ENCODE results near the gene SERPINA1.

SERPINA1 gene

DNA sequence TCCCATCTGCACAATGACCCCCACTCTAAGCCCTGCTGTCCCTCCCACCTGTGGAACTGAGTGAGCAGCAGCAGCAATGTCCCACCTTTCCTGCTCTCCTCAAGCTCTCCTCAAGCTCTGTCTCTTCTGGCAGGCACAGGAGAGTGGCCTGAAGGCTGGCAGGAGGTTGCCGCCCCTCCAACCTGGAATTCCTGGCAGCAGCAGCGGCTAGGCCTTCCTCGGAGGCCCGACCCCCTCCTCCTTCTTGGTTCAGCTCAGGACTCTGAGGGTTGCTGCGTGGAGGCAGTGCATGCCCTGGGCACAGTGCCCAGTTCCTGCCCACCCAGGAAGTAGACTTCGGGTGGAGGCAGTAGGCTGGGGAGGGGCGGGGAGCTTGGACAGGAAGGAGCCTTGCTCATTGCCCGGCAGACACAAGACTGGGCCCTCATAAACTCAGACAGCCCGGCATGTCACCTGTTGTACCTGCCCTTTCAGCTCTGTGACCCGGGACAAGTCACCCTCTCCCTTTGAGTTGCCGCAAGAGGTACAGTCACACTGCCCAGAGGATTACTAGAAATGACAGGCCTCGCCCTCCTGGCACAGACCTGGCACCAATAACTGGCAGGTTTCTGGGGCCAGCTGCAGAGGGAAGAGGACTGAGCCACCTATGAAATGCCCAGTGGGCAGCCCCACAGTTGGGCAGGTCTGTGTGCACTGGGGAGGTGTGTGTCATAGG lies 2.1 kb upstream of the SERPINA1 start:
- no peak overlapping the region for H3K4me3 ChIP-seq (ENCODE audit: low read length in 2 of 2)
- H3K27ac ChIP-seq (ENCODE audit: low read length) = no peak overlapping the region
- H3K4me1 ChIP-seq (ENCODE audit: control insufficient read depth, insufficient read depth, low read length) = peaks cover 2% of the 10 kb centered on the region
- H3K9me3 ChIP-seq (ENCODE audit: control insufficient read depth in 2 of 2, low read length in 2 of 2) = no peaks in the 10 kb centered on the region
- no peaks in the 10 kb centered on the region for H3K36me3 ChIP-seq (ENCODE audit: control insufficient read depth in 2 of 2, insufficient read depth in 2 of 2, low read length in 2 of 2)
- H3K27me3 ChIP-seq (ENCODE audit: control insufficient read depth in 1 of 2, insufficient read depth in 2 of 2, low read length in 2 of 2) = no peaks in the 10 kb centered on the region
- H3K9ac ChIP-seq (ENCODE audit: low read length in 2 of 2) = no peak overlapping the region

DNA sequence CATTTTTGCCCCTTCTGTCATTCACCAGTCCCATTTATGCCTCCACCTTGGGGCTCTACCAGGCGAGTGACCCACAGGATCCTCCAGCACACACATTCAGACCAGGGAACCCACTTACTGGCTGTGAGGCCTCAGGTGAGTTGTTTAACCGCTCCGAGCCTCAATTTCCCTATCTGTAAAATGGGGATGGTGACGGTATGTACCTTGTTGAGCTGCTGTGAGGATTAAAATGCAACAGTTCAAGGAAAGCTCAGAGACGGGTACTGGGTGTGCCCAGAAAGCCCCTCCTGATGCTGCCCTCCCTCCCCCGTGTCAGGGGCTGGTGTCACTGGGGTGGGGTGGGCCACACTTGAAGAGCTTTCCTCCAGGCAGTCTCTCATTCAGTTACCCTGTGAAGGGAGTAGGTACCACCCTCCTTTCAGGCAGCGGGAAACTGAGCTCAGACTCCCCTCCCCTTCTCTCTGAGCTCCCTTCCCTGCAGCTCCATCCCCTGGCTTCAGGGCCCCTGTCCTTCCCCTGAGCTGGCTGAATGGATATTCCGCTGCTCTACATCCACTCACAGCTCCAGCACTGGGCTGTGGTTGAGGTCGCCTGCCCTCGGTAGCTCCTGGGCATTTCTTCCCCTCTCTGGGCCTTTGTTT lies 1.4 kb upstream of the SERPINA1 start:
- Histone ChIP-seq H3K4me1 (ENCODE audit: control insufficient read depth, insufficient read depth, low read length) (peaks cover 6% of the 10 kb centered on the region), H3K27me3 (ENCODE audit: control insufficient read depth in 1 of 2, insufficient read depth in 2 of 2, low read length in 2 of 2) (no peaks in the 10 kb centered on the region), H3K36me3 (ENCODE audit: control insufficient read depth in 2 of 2, insufficient read depth in 2 of 2, low read length in 2 of 2) (no peaks in the 10 kb centered on the region), H3K9ac (ENCODE audit: low read length in 2 of 2) (no peak overlapping the region), H3K4me3 (ENCODE audit: low read length in 2 of 2) (no peak overlapping the region), H3K27ac (ENCODE audit: low read length) (no peak overlapping the region), H3K9me3 (ENCODE audit: control insufficient read depth in 2 of 2, low read length in 2 of 2) (no peaks in the 10 kb centered on the region)

DNA sequence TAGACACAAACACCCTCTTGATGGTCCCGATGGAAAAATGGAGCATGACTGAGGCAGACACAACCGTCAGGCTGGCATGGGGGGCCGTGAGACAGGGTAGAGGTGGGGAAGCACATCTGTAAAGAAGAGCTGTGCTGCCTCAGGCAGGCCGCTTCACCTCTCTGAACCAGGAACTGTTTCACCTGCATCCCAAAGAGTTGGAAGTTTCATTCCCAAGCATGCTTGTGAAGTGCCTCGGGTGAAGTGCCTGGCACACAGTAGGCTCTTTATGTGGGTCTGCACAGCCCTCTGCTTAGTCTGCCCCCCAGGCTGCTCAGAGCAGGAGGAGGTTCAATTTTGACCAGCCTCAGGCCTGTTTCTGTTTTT lies 685 bp upstream of the SERPINA1 start:
- Histone ChIP-seq H3K9ac (ENCODE audit: low read length in 2 of 2) (no peak overlapping the region), H3K4me1 (ENCODE audit: control insufficient read depth, insufficient read depth, low read length) (peaks cover 10% of the 10 kb centered on the region), H3K9me3 (ENCODE audit: control insufficient read depth in 2 of 2, low read length in 2 of 2) (no peaks in the 10 kb centered on the region), H3K4me3 (ENCODE audit: low read length in 2 of 2) (no peak overlapping the region), H3K36me3 (ENCODE audit: control insufficient read depth in 2 of 2, insufficient read depth in 2 of 2, low read length in 2 of 2) (no peaks in the 10 kb centered on the region), H3K27ac (ENCODE audit: low read length) (no peak overlapping the region), H3K27me3 (ENCODE audit: control insufficient read depth in 1 of 2, insufficient read depth in 2 of 2, low read length in 2 of 2) (no peaks in the 10 kb centered on the region)

DNA sequence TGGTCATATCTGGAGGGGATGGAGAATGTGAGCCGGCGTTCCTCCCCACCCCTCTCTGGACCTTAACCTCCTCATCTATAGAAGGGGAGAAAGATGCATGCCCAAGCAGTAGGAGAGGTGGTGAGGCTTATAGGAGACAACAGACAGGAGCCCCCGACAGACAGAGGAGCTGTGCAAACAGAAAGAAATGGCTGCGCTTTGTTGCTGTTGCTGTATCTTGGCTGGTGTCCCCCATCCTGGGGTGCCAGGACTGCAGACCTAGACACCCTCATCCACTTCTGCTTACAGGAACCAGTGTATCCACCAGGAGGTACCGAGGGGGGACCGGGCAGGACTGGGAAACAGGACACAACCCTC lies 397 bp downstream of the SERPINA1 start:
- Histone ChIP-seq H3K9me3 (ENCODE audit: control insufficient read depth in 2 of 2, low read length in 2 of 2) (no peaks in the 10 kb centered on the region), H3K27ac (ENCODE audit: low read length) (no peak overlapping the region), H3K4me1 (ENCODE audit: control insufficient read depth, insufficient read depth, low read length) (peaks cover 14% of the 10 kb centered on the region), H3K9ac (ENCODE audit: low read length in 2 of 2) (no peak overlapping the region), H3K36me3 (ENCODE audit: control insufficient read depth in 2 of 2, insufficient read depth in 2 of 2, low read length in 2 of 2) (no peaks in the 10 kb centered on the region), H3K27me3 (ENCODE audit: control insufficient read depth in 1 of 2, insufficient read depth in 2 of 2, low read length in 2 of 2) (no peaks in the 10 kb centered on the region), H3K4me3 (ENCODE audit: low read length in 2 of 2) (no peak overlapping the region)

DNA sequence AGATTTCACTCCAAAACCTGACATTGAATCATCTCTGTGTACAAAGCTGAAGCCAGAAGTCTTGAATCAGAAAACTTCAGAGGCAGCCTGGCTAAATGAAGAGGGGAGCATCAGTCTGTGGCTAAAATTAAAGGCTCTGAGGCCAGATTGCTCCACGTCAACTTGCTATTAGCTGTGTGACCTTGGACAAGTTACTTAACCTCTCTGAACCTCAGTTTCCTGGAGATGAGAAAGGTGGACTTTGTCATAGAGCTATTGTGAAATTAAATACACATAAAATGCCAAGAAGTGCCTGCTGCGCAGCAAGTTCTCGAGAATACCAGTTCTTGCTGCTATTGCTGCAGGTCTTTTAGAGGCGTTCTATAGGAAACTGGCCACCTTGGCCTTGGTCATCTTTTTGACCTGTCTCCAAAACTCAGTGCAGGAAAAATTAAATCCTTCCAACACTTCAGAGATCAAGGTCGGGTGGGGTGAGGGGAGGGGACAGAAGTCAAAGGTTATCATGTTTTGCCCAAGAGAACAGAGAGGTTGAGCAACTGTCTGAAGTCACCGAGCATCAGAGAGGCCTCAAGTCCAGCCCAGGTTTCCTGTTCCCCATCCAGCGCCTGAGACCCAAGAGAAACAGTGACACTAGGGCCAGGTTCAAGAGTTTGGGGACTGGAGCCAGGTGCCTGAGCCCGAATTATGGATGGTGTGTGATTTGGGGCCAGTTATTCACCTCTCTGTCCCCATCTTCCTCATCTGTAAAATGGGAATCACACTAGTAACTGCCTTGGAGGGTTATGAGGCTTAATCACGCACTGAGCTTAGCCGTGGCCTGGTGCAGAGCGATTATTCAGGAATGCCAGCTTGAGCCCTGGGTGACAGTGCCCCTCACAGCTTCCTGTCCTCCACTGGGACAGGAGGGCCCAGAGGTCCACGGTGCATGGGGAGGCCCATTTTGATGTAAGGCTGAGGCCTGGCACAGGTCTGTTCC lies 1.1 kb downstream of the SERPINA1 start:
- H3K4me3 ChIP-seq (ENCODE audit: low read length in 2 of 2) = no peak overlapping the region
- H3K27ac ChIP-seq (ENCODE audit: low read length) = no peak overlapping the region
- no peak overlapping the region for H3K9ac ChIP-seq (ENCODE audit: low read length in 2 of 2)
- peaks cover 14% of the 10 kb centered on the region for H3K4me1 ChIP-seq (ENCODE audit: control insufficient read depth, insufficient read depth, low read length)
- no peaks in the 10 kb centered on the region for H3K36me3 ChIP-seq (ENCODE audit: control insufficient read depth in 2 of 2, insufficient read depth in 2 of 2, low read length in 2 of 2)
- H3K9me3 ChIP-seq (ENCODE audit: control insufficient read depth in 2 of 2, low read length in 2 of 2) = no peaks in the 10 kb centered on the region
- no peaks in the 10 kb centered on the region for H3K27me3 ChIP-seq (ENCODE audit: control insufficient read depth in 1 of 2, insufficient read depth in 2 of 2, low read length in 2 of 2)

DNA sequence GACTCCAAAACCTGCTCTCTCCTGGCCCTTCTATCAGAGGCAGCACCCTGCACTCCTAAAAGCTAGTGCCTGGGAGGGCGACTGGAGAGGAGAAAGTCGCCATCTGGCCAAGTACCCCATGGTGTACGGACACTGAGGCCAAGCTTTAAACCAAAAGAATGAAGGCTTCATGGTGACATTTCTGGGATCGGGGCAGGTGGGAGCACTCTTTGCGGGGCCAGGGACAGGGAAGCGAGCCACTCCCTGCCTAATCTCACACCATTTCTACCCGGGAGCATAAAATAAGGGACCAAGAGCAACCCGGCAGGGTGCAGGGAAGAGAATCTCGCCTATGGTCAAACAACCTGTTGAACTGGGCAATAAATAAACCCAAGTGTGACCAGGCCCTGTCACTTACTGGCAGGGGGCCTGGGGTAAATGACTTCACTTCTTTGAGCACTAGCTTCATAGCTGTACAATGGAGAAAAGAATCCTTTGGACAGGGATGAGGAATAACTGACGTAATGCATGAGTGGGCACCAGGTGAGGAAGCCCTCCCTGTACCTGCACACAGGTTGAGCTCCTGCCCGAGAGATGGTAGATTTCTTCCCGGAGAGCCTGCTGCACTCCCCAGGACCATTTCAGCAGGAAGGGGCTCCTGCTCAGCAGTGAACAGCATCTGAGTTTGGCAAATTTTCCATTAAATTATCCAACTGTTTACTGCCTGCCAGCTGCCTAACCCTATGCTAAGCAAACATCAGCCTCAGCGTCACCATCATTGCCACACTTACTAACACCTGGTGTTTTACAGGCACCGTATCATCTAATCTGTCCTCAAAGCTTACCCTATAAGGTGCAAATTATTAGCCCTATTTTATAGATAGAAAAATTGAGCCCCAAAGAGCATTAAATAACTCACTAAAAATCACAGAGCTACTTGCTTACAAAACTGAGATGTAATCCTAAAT lies 2.0 kb downstream of the SERPINA1 start:
- Histone ChIP-seq H3K4me3 (ENCODE audit: low read length in 2 of 2) (no peak overlapping the region), H3K27ac (ENCODE audit: low read length) (no peak overlapping the region), H3K4me1 (ENCODE audit: control insufficient read depth, insufficient read depth, low read length) (peaks cover 14% of the 10 kb centered on the region), H3K36me3 (ENCODE audit: control insufficient read depth in 2 of 2, insufficient read depth in 2 of 2, low read length in 2 of 2) (no peaks in the 10 kb centered on the region), H3K9me3 (ENCODE audit: control insufficient read depth in 2 of 2, low read length in 2 of 2) (no peaks in the 10 kb centered on the region), H3K27me3 (ENCODE audit: control insufficient read depth in 1 of 2, insufficient read depth in 2 of 2, low read length in 2 of 2) (no peaks in the 10 kb centered on the region), H3K9ac (ENCODE audit: low read length in 2 of 2) (no peak overlapping the region)

DNA sequence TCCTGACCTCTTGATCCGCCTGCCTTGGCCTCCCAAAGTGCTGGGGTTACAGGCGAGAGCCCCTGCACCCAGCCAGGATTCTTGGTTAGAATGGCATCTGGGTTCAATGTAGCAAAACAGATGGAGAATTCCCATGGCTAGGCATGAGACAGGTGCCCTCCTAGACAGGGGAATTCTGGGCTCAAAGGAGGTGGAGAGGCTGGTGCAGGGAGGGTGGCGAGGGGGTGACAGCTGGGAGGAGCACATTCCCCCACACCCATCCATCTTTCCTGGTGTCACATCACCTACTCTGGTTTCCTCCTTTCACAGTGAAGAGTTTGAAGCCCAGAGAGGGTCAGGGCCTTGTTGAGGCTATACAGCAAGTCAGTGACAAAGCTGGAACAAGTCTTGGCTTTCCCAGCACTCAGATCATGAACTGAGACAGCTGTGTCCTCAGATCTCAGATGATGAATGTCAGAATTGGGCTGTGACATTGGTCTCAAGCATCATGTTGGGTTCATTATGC lies 2.8 kb downstream of the SERPINA1 start:
- peaks cover 14% of the 10 kb centered on the region for H3K4me1 ChIP-seq (ENCODE audit: control insufficient read depth, insufficient read depth, low read length)
- H3K4me3 ChIP-seq (ENCODE audit: low read length in 2 of 2) = no peak overlapping the region
- no peak overlapping the region for H3K9ac ChIP-seq (ENCODE audit: low read length in 2 of 2)
- no peaks in the 10 kb centered on the region for H3K36me3 ChIP-seq (ENCODE audit: control insufficient read depth in 2 of 2, insufficient read depth in 2 of 2, low read length in 2 of 2)
- no peak overlapping the region for H3K27ac ChIP-seq (ENCODE audit: low read length)
- no peaks in the 10 kb centered on the region for H3K27me3 ChIP-seq (ENCODE audit: control insufficient read depth in 1 of 2, insufficient read depth in 2 of 2, low read length in 2 of 2)
- no peaks in the 10 kb centered on the region for H3K9me3 ChIP-seq (ENCODE audit: control insufficient read depth in 2 of 2, low read length in 2 of 2)

DNA sequence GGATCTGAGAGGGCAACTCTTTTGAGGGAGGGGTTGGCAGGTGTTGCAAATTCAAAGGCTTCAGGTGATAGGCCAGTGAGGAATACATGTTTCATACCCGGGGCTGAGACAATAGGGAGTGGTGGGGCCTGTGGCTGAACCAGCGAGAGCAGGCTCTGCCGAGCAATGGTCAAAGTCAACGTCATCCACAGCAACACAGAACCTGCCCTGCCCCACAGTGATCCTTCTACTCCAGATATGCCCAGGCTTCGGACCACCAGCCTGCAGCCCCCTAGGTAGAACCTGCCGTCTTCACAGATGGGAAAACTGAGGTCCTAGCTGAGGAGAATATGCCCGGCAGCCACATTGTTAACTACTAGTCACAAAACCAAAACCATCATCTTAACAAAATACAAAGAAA lies 4.1 kb downstream of the SERPINA1 start:
- H3K27ac ChIP-seq (ENCODE audit: low read length) = no peak overlapping the region
- H3K27me3 ChIP-seq (ENCODE audit: control insufficient read depth in 1 of 2, insufficient read depth in 2 of 2, low read length in 2 of 2) = no peaks in the 10 kb centered on the region
- H3K9me3 ChIP-seq (ENCODE audit: control insufficient read depth in 2 of 2, low read length in 2 of 2) = no peaks in the 10 kb centered on the region
- no peak overlapping the region for H3K4me3 ChIP-seq (ENCODE audit: low read length in 2 of 2)
- H3K9ac ChIP-seq (ENCODE audit: low read length in 2 of 2) = no peak overlapping the region
- H3K4me1 ChIP-seq (ENCODE audit: control insufficient read depth, insufficient read depth, low read length) = peaks cover 14% of the 10 kb centered on the region
- no peaks in the 10 kb centered on the region for H3K36me3 ChIP-seq (ENCODE audit: control insufficient read depth in 2 of 2, insufficient read depth in 2 of 2, low read length in 2 of 2)

DNA sequence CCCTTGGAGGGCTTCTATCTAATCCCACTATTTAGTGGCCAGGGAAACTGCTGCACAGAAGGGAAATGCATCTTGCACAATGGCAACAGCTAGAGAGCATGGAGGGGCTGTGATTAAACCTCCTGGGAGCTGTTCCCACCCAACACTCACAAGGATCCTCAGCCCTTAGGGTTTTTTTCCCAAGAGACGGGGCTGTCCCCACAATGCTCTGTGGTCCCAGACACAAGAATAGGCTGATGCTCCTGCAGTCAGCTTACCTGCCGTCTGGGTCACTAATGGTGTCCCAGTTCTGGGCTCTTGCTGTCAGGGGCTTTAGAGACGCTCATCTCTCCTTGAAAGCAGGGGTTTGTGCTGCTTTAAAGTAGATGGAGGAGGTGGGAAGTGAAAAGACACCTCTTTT lies 4.6 kb downstream of the SERPINA1 start:
- Histone ChIP-seq H3K27ac (ENCODE audit: low read length) (no peak overlapping the region), H3K9ac (ENCODE audit: low read length in 2 of 2) (no peak overlapping the region), H3K36me3 (ENCODE audit: control insufficient read depth in 2 of 2, insufficient read depth in 2 of 2, low read length in 2 of 2) (no peaks in the 10 kb centered on the region), H3K4me1 (ENCODE audit: control insufficient read depth, insufficient read depth, low read length) (peaks cover 14% of the 10 kb centered on the region), H3K9me3 (ENCODE audit: control insufficient read depth in 2 of 2, low read length in 2 of 2) (no peaks in the 10 kb centered on the region), H3K4me3 (ENCODE audit: low read length in 2 of 2) (no peak overlapping the region), H3K27me3 (ENCODE audit: control insufficient read depth in 1 of 2, insufficient read depth in 2 of 2, low read length in 2 of 2) (no peaks in the 10 kb centered on the region)

All from stomach smooth muscle (tissue), 2 donors.